GM19025 (cell line): ENCODE data around the gene CD63.

ENCODE experiments used
- ATAC-seq: cut with Tn5 transposase; IDR thresholded peaks from one replicate; pipeline ENCODE4 v1.9.1; 2021; ENCODE audit warnings: mild to moderate bottlenecking, low read depth, moderate library complexity; ENCODE audit not compliant: unreplicated experiment

Gene CD63

GRCh38 chr12:55741931-55742680 is 13.3 kb upstream of the CD63 start:
- no peak for ATAC-seq

GRCh38 chr12:55739025-55739378 is 10.2 kb upstream of the CD63 start:
- ATAC-seq, result no peak

GRCh38 chr12:55738123-55739024 is 9.6 kb upstream of the CD63 start:
- peak; percentile 87 for ATAC-seq

GRCh38 chr12:55737581-55738122 is 8.8 kb upstream of the CD63 start:
- ATAC-seq, result no peak

- no peak for ATAC-seq
Measured at GRCh38 chr12:55736780-55737580, 8.2 kb upstream of the CD63 start.

GRCh38 chr12:55736076-55736475 is 7.3 kb upstream of the CD63 start:
- ATAC-seq, result no peak

- ATAC-seq, result no peak
Measured at GRCh38 chr12:55734595-55734994, 5.8 kb upstream of the CD63 start.

- no peak for ATAC-seq
Measured at GRCh38 chr12:55733858-55734257, 5.0 kb upstream of the CD63 start.

GRCh38 chr12:55733021-55733555 is 4.3 kb upstream of the CD63 start:
- no peak for ATAC-seq

- no peak for ATAC-seq
Measured at GRCh38 chr12:55732288-55732687, 3.5 kb upstream of the CD63 start.

GRCh38 chr12:55729819-55730818 is 1.3 kb upstream of the CD63 start:
- ATAC-seq, result peak; percentile 31

GRCh38 chr12:55728186-55728938 is 447 bp downstream of the CD63 start:
- ATAC-seq, result peak; percentile 15

- ATAC-seq, result no peak
Measured at GRCh38 chr12:55727643-55728185, 1.1 kb downstream of the CD63 start.

GRCh38 chr12:55726971-55727370 is 1.8 kb downstream of the CD63 start:
- ATAC-seq, result no peak

GRCh38 chr12:55725556-55725955 is 3.3 kb downstream of the CD63 start:
- ATAC-seq, result no peak

- ATAC-seq, result no peak
Measured at GRCh38 chr12:55724940-55725309, 3.9 kb downstream of the CD63 start.

- ATAC-seq, result no peak
Measured at GRCh38 chr12:55724226-55724939, 4.4 kb downstream of the CD63 start.
